Immature natural killer cell (primary cell): ENCODE results near the gene RILPL1. TPM values are rescaled to one million over a fixed set of nuclear protein-coding genes. Genes with fewer than 3 reads are reported as not detected.
"Not testable (repeated sequence)": the region's sequence is repeated elsewhere in the genome, so short reads cannot be mapped to it uniquely, and the experiment has no call there.

Experiments used
- DNase-seq, 3 donors: peaks; one replicate each; pipeline ENCODE4 v3.0.0; 2022; ENCODE audit warnings: mixed read lengths in 1 of 3
- H3K27ac Mint-ChIP-seq, 6 donors: one replicate each; pipeline ENCODE4 v1.8.0; 2020; ENCODE audit warnings: mixed read lengths in 6 of 6, mild to moderate bottlenecking in 5 of 6, inconsistent platforms in 4 of 6, moderate library complexity in 3 of 6
- H3K27me3 Mint-ChIP-seq, 3 donors: one replicate each; pipeline ENCODE4 v1.8.0; 2020 to 2021; ENCODE audit warnings: low read depth in 3 of 3, mild to moderate bottlenecking in 3 of 3, mixed read lengths in 3 of 3, moderate library complexity in 3 of 3, inconsistent platforms in 1 of 3
- H3K36me3 Mint-ChIP-seq, 3 donors: one replicate each; pipeline ENCODE4 v1.8.0; 2020; ENCODE audit warnings: mixed read lengths in 3 of 3, inconsistent platforms in 2 of 3, mild to moderate bottlenecking in 2 of 3
- H3K4me1 Mint-ChIP-seq, 2 donors: one replicate each; pipeline ENCODE4 v1.8.0; 2020; ENCODE audit warnings: inconsistent platforms in 2 of 2, mild to moderate bottlenecking in 2 of 2, mixed read lengths in 2 of 2, moderate library complexity in 1 of 2
- H3K4me3 Mint-ChIP-seq, 5 donors: one replicate each; pipeline ENCODE4 v1.8.0; 2020; ENCODE audit warnings: mild to moderate bottlenecking in 5 of 5, mixed read lengths in 5 of 5, inconsistent platforms in 3 of 5, moderate library complexity in 3 of 5
- H3K9me3 Mint-ChIP-seq, 6 donors: one replicate each; pipeline ENCODE4 v1.8.0; 2020; ENCODE audit warnings: mild to moderate bottlenecking in 6 of 6, mixed read lengths in 6 of 6, inconsistent platforms in 4 of 6, moderate library complexity in 3 of 6
- polyA plus RNA-seq, 3 donors: library from polyadenylated mRNA; unstranded; fragments of 300-500 nt; fragmentation: Illumina TruSeq; gene quantifications; one replicate each; pipeline ENCODE4 v1.2.3, GENCODE V29; 2021

The RILPL1 gene
- polyA plus RNA-seq, 3 donors from 2014 or later, result 0.34 TPM; not detected in 2

- Mint-ChIP-seq H3K36me3 (peaks cover 0 to 10% (median 0%) of the 10 kb centered on the region in 3 donors), H3K4me1 (no peaks in the 10 kb centered on the region), H3K9me3 (no peaks in the 10 kb centered on the region), H3K27me3 (peaks cover 0 to 2% (median 1%) of the 10 kb centered on the region in 3 donors), H3K4me3 (no peak overlapping the region), H3K27ac (no peak overlapping the region)
- DNase-seq, result no peak
Observed at GRCh38 chr12:123498126-123498825, 35.2 kb downstream of the RILPL1 start.

- H3K36me3 Mint-ChIP-seq, result peaks cover 0 to 10% (median 0%) of the 10 kb centered on the region in 3 donors
- H3K27me3 Mint-ChIP-seq, result peaks cover 0 to 2% (median 1%) of the 10 kb centered on the region in 3 donors
- no peak for DNase-seq
- H3K9me3 Mint-ChIP-seq, result no peaks in the 10 kb centered on the region
- no peaks in the 10 kb centered on the region for H3K4me1 Mint-ChIP-seq
- no peak overlapping the region for H3K27ac Mint-ChIP-seq
- H3K4me3 Mint-ChIP-seq, result no peak overlapping the region
Observed at GRCh38 chr12:123497065-123497464, 36.5 kb downstream of the RILPL1 start.

DNA sequence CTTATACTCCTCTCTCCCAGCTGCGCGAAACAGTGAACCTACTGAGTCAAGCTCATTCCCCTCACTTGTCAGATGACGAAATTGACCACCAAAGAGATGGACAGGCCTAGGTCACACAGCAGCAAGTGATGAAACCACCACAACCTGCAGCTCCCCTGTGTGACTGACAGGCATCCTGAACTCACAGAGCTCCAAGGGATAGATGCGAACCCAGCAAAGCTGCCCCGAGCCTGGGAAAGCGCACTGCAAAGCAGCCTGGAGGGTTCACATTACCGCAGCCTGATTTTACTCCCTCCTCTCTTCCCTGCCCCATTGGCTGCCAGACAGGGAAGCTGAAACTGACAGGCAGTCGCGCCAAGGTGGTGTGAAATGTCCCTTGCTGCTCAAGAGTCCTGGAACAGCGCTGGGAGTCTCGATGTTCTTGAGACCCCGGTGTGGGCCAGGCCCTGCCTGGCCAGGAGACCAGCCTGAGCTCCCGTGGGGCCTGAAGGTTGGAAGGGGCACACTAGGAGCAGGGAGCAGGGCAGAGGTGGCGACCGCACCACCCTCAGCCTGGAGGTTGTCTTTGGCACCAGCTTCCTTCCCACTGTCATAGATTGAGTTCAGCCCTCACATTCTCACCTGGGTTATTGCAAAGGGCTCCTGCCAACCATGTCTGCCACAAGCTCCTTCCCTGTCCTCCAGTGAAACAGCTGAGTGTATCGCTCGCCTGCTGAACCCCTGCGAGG lies 39.2 kb downstream of the RILPL1 start:
- peaks cover 0 to 10% (median 0%) of the 10 kb centered on the region in 3 donors for H3K36me3 Mint-ChIP-seq
- H3K27me3 Mint-ChIP-seq, result peaks cover 0 to 1% (median 0%) of the 10 kb centered on the region in 3 donors
- H3K9me3 Mint-ChIP-seq, result no peaks in the 10 kb centered on the region
- DNase-seq, result no peak
- no peaks in the 10 kb centered on the region for H3K4me1 Mint-ChIP-seq
- H3K27ac Mint-ChIP-seq, result no peak overlapping the region
- no peak overlapping the region for H3K4me3 Mint-ChIP-seq

DNA sequence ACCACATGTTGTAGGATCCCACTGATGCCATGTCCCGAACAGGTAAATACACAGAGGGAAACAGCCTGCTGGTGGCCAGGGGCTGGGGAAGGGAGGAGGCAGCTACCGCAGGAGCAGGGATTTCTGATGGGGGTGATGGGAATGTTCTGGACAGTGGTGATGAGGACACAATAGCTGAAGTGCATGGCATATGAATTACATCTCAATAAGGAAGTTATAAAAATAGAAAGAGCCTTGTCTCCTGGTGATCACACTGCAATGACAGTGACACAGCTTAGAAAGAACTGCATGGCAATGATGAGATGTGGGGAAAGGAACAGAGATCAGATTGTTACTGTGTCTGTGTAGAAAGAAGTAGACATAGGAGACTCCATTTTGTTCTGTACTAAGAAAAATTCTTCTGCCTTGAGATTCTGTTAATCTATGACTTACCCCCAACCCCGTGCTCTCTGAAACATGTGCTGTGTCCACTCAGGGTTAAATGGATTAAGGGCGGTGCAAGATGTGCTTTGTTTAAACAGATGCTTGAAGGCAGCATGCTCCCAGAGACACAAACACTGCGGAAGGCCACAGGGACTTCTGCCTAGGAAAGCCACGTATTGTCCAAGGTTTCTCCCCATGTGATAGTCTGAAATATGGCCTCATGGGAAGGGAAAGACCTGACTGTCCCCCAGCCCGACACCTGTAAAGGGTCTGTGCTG lies 41.0 kb downstream of the RILPL1 start:
- not testable (repeated sequence) for H3K4me3 Mint-ChIP-seq, H3K36me3 Mint-ChIP-seq, H3K27me3 Mint-ChIP-seq, H3K9me3 Mint-ChIP-seq, H3K4me1 Mint-ChIP-seq, H3K27ac Mint-ChIP-seq, DNase-seq

GRCh38 chr12:123491481-123491880 lies 42.0 kb downstream of the RILPL1 start:
- Mint-ChIP-seq H3K4me1 (no peaks in the 10 kb centered on the region), H3K4me3 (no peak overlapping the region), H3K27ac (no peak overlapping the region), H3K27me3 (no peaks in the 10 kb centered on the region), H3K36me3 (no peaks in the 10 kb centered on the region), H3K9me3 (no peaks in the 10 kb centered on the region)
- DNase-seq, result no peak

DNA sequence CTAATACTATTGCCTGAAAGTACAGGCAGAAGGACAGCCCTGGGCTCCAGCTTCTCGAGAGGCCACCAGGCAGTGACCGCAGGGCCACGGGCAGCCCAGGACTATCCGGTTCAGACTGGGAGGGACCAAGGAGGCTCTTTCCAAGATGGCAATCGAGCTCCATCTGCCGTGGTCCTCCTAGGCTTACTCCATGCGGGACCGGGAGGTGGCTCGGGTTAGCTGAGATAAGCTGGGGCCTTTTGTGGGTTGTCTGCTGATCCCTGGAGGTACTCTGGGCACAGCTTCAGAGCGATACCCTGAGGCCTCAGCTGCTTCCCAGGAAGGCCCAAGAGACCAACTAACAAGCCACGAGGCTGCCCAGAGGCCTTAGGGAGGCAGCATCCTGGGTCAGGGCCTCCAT lies 42.5 kb downstream of the RILPL1 start:
- Mint-ChIP-seq H3K27ac (no peak overlapping the region), H3K4me1 (no peaks in the 10 kb centered on the region), H3K4me3 (no peak overlapping the region), H3K36me3 (no peaks in the 10 kb centered on the region), H3K27me3 (no peaks in the 10 kb centered on the region), H3K9me3 (no peaks in the 10 kb centered on the region)
- no peak for DNase-seq

DNA sequence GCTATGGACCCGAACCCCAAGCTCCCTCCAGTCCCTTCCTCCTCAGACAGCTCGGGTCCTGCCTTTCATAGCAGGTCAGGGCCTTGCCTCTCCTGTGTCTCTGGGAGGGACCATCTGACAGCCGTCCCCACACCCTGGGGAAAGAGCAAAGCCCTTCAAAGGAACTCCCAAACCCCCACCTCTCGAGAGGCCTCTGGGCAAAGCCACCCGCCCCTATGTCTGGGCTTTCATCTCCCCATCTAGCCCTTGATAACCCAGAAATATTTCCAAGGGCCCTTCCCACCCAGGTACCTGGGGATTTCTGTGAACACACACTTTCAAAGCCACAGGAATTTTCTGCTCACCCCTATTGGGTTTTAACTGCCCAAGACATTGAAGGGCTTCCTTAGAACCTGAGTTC lies 43.4 kb downstream of the RILPL1 start:
- no peak for DNase-seq
- Mint-ChIP-seq H3K36me3 (no peaks in the 10 kb centered on the region), H3K4me1 (peaks cover 1 to 3% of the 10 kb centered on the region in 2 donors), H3K9me3 (no peaks in the 10 kb centered on the region), H3K27ac (no peak overlapping the region), H3K27me3 (no peaks in the 10 kb centered on the region), H3K4me3 (no peak overlapping the region)

- DNase-seq, result no peak
- H3K9me3 Mint-ChIP-seq, result no peaks in the 10 kb centered on the region
- H3K27ac Mint-ChIP-seq, result no peak overlapping the region
- H3K4me1 Mint-ChIP-seq, result peaks cover 6 to 7% of the 10 kb centered on the region in 2 donors
- no peak overlapping the region for H3K4me3 Mint-ChIP-seq
- H3K27me3 Mint-ChIP-seq, result no peaks in the 10 kb centered on the region
- no peaks in the 10 kb centered on the region for H3K36me3 Mint-ChIP-seq
Observed at GRCh38 chr12:123489580-123489979, 43.9 kb downstream of the RILPL1 start.

DNA sequence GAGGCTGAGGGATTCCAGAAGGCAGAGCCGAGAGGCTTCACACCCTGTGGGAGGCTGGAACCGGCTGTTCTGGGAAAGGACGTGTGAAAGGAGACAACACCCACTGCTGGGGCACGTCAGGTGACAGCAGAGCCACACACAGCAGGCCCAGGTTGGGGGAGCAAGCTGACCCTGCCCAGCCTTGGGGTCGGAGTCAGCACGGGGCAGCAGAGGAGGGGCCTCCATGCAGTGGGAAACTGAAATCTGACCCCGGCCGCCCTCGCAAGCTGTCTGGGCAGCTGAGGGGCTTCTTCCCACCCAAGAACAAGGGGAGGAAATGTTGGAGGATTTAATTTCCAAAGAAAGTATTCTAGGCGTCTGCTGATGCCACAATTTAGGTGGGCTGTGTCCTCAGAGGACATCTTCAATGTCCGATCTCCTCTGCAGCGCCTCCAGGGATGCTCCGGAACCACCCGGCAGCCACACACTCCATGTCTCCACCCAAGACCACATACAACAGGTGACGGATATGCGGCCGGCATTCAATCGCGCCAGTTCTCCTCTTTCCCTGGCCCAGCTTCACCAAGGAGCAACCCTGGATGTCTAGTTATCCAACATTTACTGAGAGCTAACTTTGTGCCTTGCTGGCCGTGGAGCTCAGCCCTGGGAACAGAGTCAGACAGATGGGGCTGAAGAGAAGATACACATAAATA lies 44.8 kb downstream of the RILPL1 start:
- no peak overlapping the region for H3K4me3 Mint-ChIP-seq
- H3K9me3 Mint-ChIP-seq, result no peaks in the 10 kb centered on the region
- H3K27ac Mint-ChIP-seq, result no peak overlapping the region
- H3K36me3 Mint-ChIP-seq, result no peaks in the 10 kb centered on the region
- H3K27me3 Mint-ChIP-seq, result peaks cover 0 to 2% (median 0%) of the 10 kb centered on the region in 3 donors
- DNase-seq, result no peak
- H3K4me1 Mint-ChIP-seq, result peaks cover 15 to 16% of the 10 kb centered on the region in 2 donors

- peaks cover 18 to 19% of the 10 kb centered on the region in 2 donors for H3K4me1 Mint-ChIP-seq
- H3K36me3 Mint-ChIP-seq, result no peaks in the 10 kb centered on the region
- DNase-seq, result no peak
- no peak overlapping the region for H3K4me3 Mint-ChIP-seq
- no peaks in the 10 kb centered on the region for H3K9me3 Mint-ChIP-seq
- H3K27me3 Mint-ChIP-seq, result peaks cover 0 to 2% (median 0%) of the 10 kb centered on the region in 3 donors
- H3K27ac Mint-ChIP-seq, result no peak overlapping the region
Observed at GRCh38 chr12:123487428-123487827, 46.1 kb downstream of the RILPL1 start.

GRCh38 chr12:123485756-123486155 lies 47.8 kb downstream of the RILPL1 start:
- Mint-ChIP-seq H3K4me3 (no peak overlapping the region), H3K36me3 (no peaks in the 10 kb centered on the region), H3K27me3 (peaks cover 0 to 6% (median 0%) of the 10 kb centered on the region in 3 donors), H3K4me1 (peaks cover 18 to 19% of the 10 kb centered on the region in 2 donors), H3K27ac (no peak overlapping the region), H3K9me3 (no peaks in the 10 kb centered on the region)
- no peak for DNase-seq

GRCh38 chr12:123483602-123484248 lies 49.8 kb downstream of the RILPL1 start:
- Mint-ChIP-seq H3K27ac (no peak overlapping the region), H3K36me3 (no peaks in the 10 kb centered on the region), H3K4me3 (no peak overlapping the region), H3K27me3 (peaks cover 0 to 6% (median 0%) of the 10 kb centered on the region in 3 donors), H3K9me3 (no peaks in the 10 kb centered on the region), H3K4me1 (peaks cover 24 to 25% of the 10 kb centered on the region in 2 donors)
- no peak for DNase-seq

DNA sequence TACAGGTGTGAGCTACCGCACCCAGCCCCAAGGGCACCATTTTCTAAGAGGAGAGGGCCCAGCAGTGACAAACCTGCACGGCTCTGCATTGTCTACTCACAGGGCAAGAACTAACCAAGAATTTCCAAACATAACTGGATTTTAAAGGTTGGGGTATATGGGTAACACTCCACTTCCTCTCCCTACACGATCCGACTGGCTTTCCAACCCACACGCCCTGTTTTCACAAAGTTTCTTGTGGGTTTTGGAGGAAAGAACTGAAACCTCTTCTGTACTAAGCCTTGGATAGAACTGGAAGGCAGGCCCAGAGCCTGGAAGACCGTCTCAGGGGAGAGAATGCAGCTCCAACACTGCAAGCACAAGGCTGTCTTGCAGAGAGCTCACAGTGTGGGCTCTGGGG lies 50.6 kb downstream of the RILPL1 start:
- DNase-seq, result no peak
- H3K9me3 Mint-ChIP-seq, result no peaks in the 10 kb centered on the region
- peaks cover 24 to 25% of the 10 kb centered on the region in 2 donors for H3K4me1 Mint-ChIP-seq
- no peaks in the 10 kb centered on the region for H3K36me3 Mint-ChIP-seq
- H3K27me3 Mint-ChIP-seq, result peaks cover 0 to 6% (median 0%) of the 10 kb centered on the region in 3 donors
- H3K4me3 Mint-ChIP-seq, result no peak overlapping the region
- H3K27ac Mint-ChIP-seq, result peak overlapping the region in 1 of 6 donors; percentile 17
